K562 (cell line): Measurements from ENCODE around the gene FNBP1. TPM values are rescaled to one million over a fixed set of nuclear protein-coding genes. Genes with fewer than 3 reads are reported as not detected.

ENCODE experiments used
- ARID1B ChIP-seq: fragments of 450-650 bp; IDR thresholded peaks from 2 replicates; pipeline ENCODE4 v1.6.1; 2016; ENCODE audit warnings: antibody characterized with exemption, mild to moderate bottlenecking, inconsistent platforms
- ARNT ChIP-seq, 2 experiments: fragments of 450-650 bp; IDR thresholded peaks; 2 replicates each; pipeline ENCODE4 v1.6.1; 2016; ENCODE audit warnings: mild to moderate bottlenecking in 1 of 2
- BACH1 ChIP-seq: fragments of 200-800 bp; sonication (Bioruptor generic); IDR thresholded peaks from 2 replicates; pipeline ENCODE4 v1.6.1; 2016; ENCODE audit warnings: missing genetic modification characterization, missing compliant biosample characterization
- HMGXB4 ChIP-seq: sonication (generic); formaldehyde crosslinking; IDR thresholded peaks from 2 replicates; pipeline ENCODE4 v1.8.1; 2023; ENCODE audit warnings: mild to moderate bottlenecking, missing genetic modification reagents
- KAT2B ChIP-seq: IDR thresholded peaks from one replicate; pipeline ENCODE4 v1.6.1; 2012; ENCODE audit warnings: low read depth, mild to moderate bottlenecking, control low read depth, inconsistent platforms, low read length, moderate library complexity
- KHSRP ChIP-seq: fragments of 450-650 bp; IDR thresholded peaks from 2 replicates; pipeline ENCODE4 v1.6.1; 2017
- MAFK ChIP-seq: IDR thresholded peaks from 2 replicates; pipeline ENCODE4 v1.6.1; 2011; ENCODE audit warnings: low read length, improper control_type of control experiment
- MAZ ChIP-seq, 2 experiments: fragments of 450-650 bp in 1 of 2; sonication (generic) in 1 of 2; formaldehyde crosslinking; IDR thresholded peaks in 1 of 2; conservative IDR thresholded peaks in 1 of 2; 2 replicates each; pipeline versions ENCODE4 v1.4.0 to v1.5.0; 2020; ENCODE audit warnings: mild to moderate bottlenecking in 1 of 2, missing genetic modification reagents in 1 of 2
- MBD1 ChIP-seq: fragments of 250-450 bp; sonication (Bioruptor Pico); IDR thresholded peaks from 2 replicates; pipeline ENCODE4 v1.8.0; 2022; ENCODE audit warnings: inconsistent platforms
- MNT ChIP-seq, 2 experiments: fragments of 450-650 bp; conservative IDR thresholded peaks; 2 replicates each; pipeline ENCODE4 v1.6.1; 2017; ENCODE audit warnings: mild to moderate bottlenecking in 2 of 2, moderate library complexity in 2 of 2
- MTA1 ChIP-seq: fragments of 450-650 bp; IDR thresholded peaks from 2 replicates; pipeline ENCODE4 v1.6.1; 2017; ENCODE audit warnings: borderline replicate concordance
- NEUROD1 ChIP-seq: fragments of 150-350 bp; IDR thresholded peaks from 2 replicates; pipeline ENCODE4 v1.6.1; 2014; ENCODE audit warnings: borderline replicate concordance, low read length, low read depth; ENCODE audit not compliant: partially characterized antibody
- PHB ChIP-seq: fragments of 250-450 bp; sonication (Bioruptor Pico); IDR thresholded peaks from 2 replicates; pipeline ENCODE4 v1.5.0; 2021
- RBBP5 ChIP-seq: fragments of 200-600 bp; sonication (generic); IDR thresholded peaks from 2 replicates; pipeline ENCODE4 v1.6.1; 2012; ENCODE audit warnings: borderline replicate concordance, mild to moderate bottlenecking, low read length, control low read depth, inconsistent platforms; ENCODE audit not compliant: insufficient read depth, poor library complexity, severe bottlenecking
- RHOXF2B ChIP-seq: fragments of 250-450 bp; sonication (Bioruptor Pico); conservative IDR thresholded peaks from 2 replicates; pipeline ENCODE4 v1.5.1; 2021
- SMARCC2 ChIP-seq: fragments of 450-650 bp; IDR thresholded peaks from 2 replicates; pipeline ENCODE4 v1.6.1; 2017; ENCODE audit warnings: antibody characterized with exemption, moderate library complexity, mild to moderate bottlenecking, low read depth
- SPI1 ChIP-seq: IDR thresholded peaks from 2 replicates; pipeline ENCODE4 v1.6.1; 2011; ENCODE audit warnings: low read depth, low read length, control low read depth, borderline replicate concordance
- ZNF165 ChIP-seq: fragments of 250-450 bp; sonication (Bioruptor Pico); IDR thresholded peaks from 2 replicates; pipeline ENCODE4 v1.4.0; 2020; ENCODE audit warnings: borderline replicate concordance
- ZNF197 ChIP-seq: fragments of 200-800 bp; sonication (Bioruptor generic); IDR thresholded peaks from 2 replicates; pipeline ENCODE4 v1.6.1; 2016; ENCODE audit warnings: low read depth, missing genetic modification characterization, missing compliant biosample characterization
- ZNF24 ChIP-seq: fragments of 450-650 bp; IDR thresholded peaks from 2 replicates; pipeline ENCODE4 v1.6.1; 2016
- polyA plus RNA-seq, 8 experiments: library from polyadenylated mRNA; depleted of rRNA in 4 of 8; stranded (reverse) in 5 of 8; unstranded in 3 of 8; fragments of >200 nt; fragmentation: Nextera tagmentation in 2 of 8; fragmentation: Illumina TruSeq in 1 of 8; extraction: Ambion mirVana in 2 of 8; extraction: Trizol in 1 of 8; gene quantifications; 2 replicates each; pipeline versions ENCODE4 v1.2.1 to v1.2.3, GENCODE V29; 2011 to 2014; ENCODE audit warnings: inconsistent platforms in 1 of 8, missing spikeins in 1 of 8
- total RNA-seq, 7 experiments: library from RNA; depleted of rRNA in 6 of 7; stranded (reverse); fragments of >200 nt in 6 of 7; fragmentation: Illumina TruSeq in 2 of 7; extraction: Trizol in 2 of 7; gene quantifications; 2 replicates each; pipeline versions ENCODE4 v1.2.1 to v1.2.3, GENCODE V29; 2011 to 2021; ENCODE audit warnings: low replicate concordance in 1 of 7

Gene FNBP1
- total and polyA plus RNA-seq, 9 of the 15 experiments (the other 6 are each of a cell fraction or from before 2014, with no cell fraction given), result 1.8 to 14.9 (median 7.6) TPM

GRCh38 chr9:129910628-129911567, 132.1 kb downstream of the FNBP1 start (continued):
- no peak for TF ChIP-seq KAT2B
- TF ChIP-seq BACH1, result peak; percentile 87; the same call in 1 of the 2 replicates
- TF ChIP-seq ZNF165 (CRISPR knock-in tag), result no peak
- TF ChIP-seq SPI1, result 0 out of 2 replicates have a peak, but pooled peaks have one; percentile 50
- TF ChIP-seq ZNF197, result no peak
- 0 out of 2 replicates have a peak, but pooled peaks have one; percentile 13 for TF ChIP-seq ZNF24
- peak; percentile 95 for TF ChIP-seq SMARCC2
- 0 out of 4 replicates have a peak, but pooled peaks of 1 of the 2 experiments have one; percentile 42 for TF ChIP-seq MAZ (CRISPR knock-in tag; conservative IDR thresholded peaks at IDR 0.05 in 1 of 2, IDR thresholded peaks at IDR 0.05 in 1 of 2)
- no peak for TF ChIP-seq MBD1 (CRISPR knock-in tag)
- no peak for TF ChIP-seq PHB (CRISPR knock-in tag)
- TF ChIP-seq ARID1B, result peak; percentile 99
- TF ChIP-seq RHOXF2B, result no peak
- peak; percentile 60; the same call in 1 of the 2 replicates for TF ChIP-seq KHSRP
- TF ChIP-seq MAFK, result peak; percentile 95
- TF ChIP-seq HMGXB4 (CRISPR knock-in tag), result no peak
- peak; percentile 75 for TF ChIP-seq NEUROD1
- peak; percentile 84 to 93 for TF ChIP-seq MNT (conservative IDR thresholded peaks at IDR 0.05)
- TF ChIP-seq ARNT (IDR thresholded peaks at IDR 0.05), result peak; percentile 69 to 92; a peak in 3 of 4 replicates
- TF ChIP-seq MTA1, result peak; percentile 74
- no peak for TF ChIP-seq RBBP5
